ENCODE data around the gene STAMBPL1.
"Not testable (repeated sequence)": the region's sequence is repeated elsewhere in the genome, so short reads cannot be mapped to it uniquely, and the experiment has no call there.

STAMBPL1 gene

DNA sequence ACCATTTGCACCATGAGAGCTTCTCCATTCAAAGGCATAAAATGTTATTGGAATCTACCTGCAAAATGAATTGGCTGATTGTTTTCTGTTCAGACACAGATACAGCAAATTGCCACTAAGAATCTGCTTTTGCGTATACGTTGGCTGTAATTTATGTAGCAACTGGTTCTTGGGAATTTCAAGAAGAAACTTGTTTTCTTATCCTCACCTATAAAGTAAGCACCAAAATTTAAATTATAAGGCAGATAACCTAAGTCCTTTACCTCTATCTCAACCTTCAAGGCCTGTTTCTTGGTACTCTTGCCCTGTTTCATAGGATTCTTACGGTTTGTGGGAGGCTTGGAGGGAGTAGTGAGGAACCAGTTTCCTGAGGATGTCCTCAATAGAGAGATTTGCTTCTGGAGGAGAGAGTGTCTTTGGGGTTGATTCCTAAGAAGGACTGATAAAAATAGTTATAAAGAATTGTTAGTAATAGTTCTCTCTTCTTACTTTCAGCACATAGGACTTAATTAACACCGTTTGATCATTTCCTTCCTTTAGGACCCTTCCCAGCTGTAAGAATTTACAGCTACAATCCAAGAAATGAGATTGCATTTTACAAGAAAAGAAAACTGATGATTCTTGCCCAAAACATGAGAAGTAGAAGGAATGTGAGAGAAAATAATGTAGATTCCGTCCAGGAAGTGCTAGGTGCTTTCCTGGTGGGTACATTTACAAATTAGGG is 2.0 kb downstream of the STAMBPL1 start:
- DNase-seq (ENCODE audit: low read depth), result no peak
- no peak overlapping the region for H3K4me3 ChIP-seq (ENCODE audit: low read depth, low read length)
- TF ChIP-seq, protein P1, sequence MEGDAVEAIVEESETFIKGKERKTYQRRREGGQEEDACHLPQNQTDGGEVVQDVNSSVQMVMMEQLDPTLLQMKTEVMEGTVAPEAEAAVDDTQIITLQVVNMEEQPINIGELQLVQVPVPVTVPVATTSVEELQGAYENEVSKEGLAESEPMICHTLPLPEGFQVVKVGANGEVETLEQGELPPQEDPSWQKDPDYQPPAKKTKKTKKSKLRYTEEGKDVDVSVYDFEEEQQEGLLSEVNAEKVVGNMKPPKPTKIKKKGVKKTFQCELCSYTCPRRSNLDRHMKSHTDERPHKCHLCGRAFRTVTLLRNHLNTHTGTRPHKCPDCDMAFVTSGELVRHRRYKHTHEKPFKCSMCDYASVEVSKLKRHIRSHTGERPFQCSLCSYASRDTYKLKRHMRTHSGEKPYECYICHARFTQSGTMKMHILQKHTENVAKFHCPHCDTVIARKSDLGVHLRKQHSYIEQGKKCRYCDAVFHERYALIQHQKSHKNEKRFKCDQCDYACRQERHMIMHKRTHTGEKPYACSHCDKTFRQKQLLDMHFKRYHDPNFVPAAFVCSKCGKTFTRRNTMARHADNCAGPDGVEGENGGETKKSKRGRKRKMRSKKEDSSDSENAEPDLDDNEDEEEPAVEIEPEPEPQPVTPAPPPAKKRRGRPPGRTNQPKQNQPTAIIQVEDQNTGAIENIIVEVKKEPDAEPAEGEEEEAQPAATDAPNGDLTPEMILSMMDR (IDR thresholded peaks at IDR 0.05; ENCODE audit: control insufficient read depth, extremely low read depth, insufficient read depth), result no peak

DNA sequence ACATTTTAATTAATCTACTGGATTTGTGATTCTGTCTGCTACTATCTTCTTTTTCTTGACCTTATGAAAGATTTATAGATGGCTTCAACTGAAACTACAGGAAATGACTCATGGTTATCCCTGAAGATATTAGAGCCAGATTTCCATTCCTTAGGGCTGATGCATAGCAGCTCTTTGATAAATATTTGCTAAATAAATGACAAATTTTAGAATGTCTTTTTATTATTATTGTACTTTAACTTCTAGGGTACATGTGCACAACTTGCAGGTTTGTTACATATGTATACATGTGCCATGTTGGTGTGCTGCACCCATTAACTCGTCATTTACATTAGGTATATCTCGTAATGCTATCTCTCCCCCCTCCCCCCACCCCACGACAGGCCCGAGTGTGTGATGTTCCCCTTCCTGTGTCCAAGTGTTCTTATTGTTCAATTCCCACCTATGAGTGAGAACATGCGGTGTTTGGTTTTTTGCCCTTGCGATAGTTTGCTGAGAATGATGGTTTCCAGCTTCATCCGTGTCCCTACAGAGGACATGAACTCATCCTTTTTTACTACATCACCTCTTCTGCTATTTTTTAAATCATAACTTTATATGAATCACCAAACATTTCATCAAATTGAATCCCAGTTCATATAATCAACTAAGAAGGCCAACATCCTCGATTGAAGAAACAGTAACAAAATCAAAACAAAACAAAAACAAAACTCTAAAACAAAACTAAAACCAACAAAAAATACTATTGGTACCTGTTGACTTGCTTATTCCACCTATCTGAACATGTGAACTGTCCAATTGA is 2.8 kb downstream of the STAMBPL1 start:
- H3K4me3 ChIP-seq (ENCODE audit: low read depth, low read length); DNase-seq (ENCODE audit: low read depth): not testable (repeated sequence)

DNA sequence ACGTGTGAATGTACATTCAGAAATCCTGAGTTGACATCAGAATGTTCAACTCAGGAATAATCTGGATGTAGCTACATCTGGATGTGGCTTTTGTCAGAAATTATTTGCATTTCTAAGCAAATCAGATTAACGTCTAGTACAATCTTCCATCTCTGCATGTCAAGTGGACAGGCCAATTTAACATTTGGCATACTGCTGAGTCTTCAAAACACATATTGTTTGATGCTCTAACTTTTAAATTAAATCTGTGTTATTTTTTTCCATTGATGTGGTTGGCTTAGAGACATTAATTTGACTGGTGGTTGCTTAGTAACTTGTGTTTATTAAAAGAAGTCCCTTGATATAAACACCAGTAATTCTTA is 3.4 kb downstream of the STAMBPL1 start:
- no peak overlapping the region for H3K4me3 ChIP-seq (ENCODE audit: low read depth, low read length)
- TF ChIP-seq, protein P1 (IDR thresholded peaks at IDR 0.05; ENCODE audit: control insufficient read depth, extremely low read depth, insufficient read depth), result no peak
- DNase-seq (ENCODE audit: low read depth), result no peak

DNA sequence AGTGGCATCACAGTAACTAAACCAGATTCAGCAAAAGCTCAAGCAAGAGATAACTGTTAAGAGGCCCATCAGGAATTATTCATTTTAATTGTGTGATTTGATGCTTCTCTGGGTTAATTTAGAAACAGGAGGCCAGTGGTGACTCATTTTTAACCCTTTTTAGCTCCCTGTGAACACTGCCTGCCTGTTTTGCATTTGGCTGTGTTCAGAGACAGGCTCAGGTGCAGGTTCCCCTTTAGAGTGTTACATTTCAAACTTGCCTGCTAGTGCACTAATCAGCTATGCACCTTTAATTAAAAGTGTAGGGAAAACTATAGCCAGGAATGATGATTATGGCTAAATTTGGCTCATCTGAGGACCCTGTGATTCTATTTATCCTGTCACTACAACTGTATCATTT is 6.5 kb downstream of the STAMBPL1 start:
- H3K4me3 ChIP-seq (ENCODE audit: low read depth, low read length), result no peak overlapping the region
- TF ChIP-seq, protein P1 (IDR thresholded peaks at IDR 0.05; ENCODE audit: control insufficient read depth, extremely low read depth, insufficient read depth), result no peak

DNA sequence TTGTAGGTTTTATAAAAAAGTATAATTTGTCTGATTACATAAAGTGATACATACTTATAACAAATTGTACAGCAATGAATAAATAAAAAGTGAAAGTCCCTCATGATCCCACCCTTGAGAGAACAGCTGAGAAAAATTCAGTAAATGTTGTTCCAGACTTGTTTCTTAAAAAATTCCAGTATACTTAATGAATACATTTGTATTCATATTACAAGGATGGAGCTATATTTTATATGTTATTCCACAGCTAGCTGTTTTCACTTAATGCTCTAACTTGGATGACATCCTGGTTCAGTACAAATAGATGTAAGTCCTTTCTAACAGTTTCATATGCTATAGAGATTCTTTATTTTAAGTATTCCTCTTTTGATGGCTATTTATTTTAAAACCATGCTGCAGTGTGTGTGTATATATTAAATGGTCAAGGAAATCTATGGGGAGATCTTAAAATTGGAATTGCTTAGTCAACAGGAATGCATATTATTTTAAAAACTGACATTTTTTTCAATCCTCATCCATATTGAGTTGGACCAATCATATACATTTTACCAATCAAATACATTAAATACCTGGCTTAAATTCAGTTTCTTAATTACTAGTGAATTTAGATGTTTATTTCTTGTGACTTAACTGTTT is 8.9 kb downstream of the STAMBPL1 start:
- H3K4me3 ChIP-seq (ENCODE audit: low read depth, low read length), result no peak overlapping the region
- no peak for DNase-seq (ENCODE audit: low read depth)
- TF ChIP-seq, protein P1 (IDR thresholded peaks at IDR 0.05; ENCODE audit: control insufficient read depth, extremely low read depth, insufficient read depth), result no peak

More for the DNA sequence above, 6.5 kb downstream of the STAMBPL1 start:
- DNase-seq (ENCODE audit: low read depth), result no peak

DNA sequence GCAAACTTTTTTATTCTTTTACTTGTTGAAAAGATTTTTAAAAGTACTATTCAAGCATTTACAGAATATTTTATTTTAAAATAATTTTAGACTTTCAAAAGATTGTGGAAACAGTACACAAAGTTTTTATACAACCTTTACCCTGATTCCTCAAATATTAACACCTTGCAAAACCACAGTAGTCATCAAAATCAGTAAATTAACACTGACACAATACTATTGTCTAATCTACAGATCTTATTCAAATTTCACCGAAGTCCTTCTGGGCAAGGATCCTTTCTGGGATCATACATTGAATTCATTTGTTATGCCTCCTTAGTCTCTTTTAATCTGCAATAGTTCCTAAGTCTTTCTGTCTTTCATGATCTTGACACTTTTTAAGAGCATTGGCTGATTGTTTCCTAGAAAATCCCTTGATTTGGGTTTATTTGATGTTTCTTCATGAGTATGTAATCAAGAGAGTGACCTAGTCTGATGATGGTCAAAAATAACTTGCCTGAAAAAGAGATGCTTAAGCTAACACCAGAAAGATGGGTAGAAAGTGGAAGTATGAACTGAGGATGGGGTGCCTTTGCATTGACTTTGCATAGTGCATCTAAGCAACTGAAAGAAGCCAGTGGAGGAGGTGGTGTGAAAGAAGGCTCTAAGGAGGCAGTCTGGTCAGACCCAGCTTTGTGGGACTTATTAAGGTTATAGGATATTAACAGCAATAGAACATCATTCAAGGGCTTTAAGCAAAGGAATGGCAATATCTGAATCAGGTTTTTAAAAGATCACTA is 9.7 kb downstream of the STAMBPL1 start:
- DNase-seq (ENCODE audit: low read depth), result no peak
- H3K4me3 ChIP-seq (ENCODE audit: low read depth, low read length), result no peak overlapping the region
- TF ChIP-seq, protein P1 (IDR thresholded peaks at IDR 0.05; ENCODE audit: control insufficient read depth, extremely low read depth, insufficient read depth), result no peak
